HepG2 (cell line): ENCODE measurements around the gene PSKH1. TPM values are rescaled to one million over a fixed set of nuclear protein-coding genes. Genes with fewer than 3 reads are reported as not detected.
A peak's percentile ranks its signal among the peaks of the same experiment; 100 is the strongest.

Experiments used
- BCL3 ChIP-seq: sonication (generic); formaldehyde crosslinking; IDR thresholded peaks from 2 replicates; pipeline ENCODE4 v1.5.1; 2020; ENCODE audit warnings: mild to moderate bottlenecking, missing genetic modification reagents, moderate library complexity
- CREB3 ChIP-seq: sonication (generic); formaldehyde crosslinking; IDR thresholded peaks from 2 replicates; pipeline ENCODE4 v1.5.0; 2020; ENCODE audit warnings: missing genetic modification reagents
- GABPB1 ChIP-seq: IDR thresholded peaks from 2 replicates; pipeline ENCODE4 v1.6.1; 2016; ENCODE audit warnings: mild to moderate bottlenecking, missing genetic modification reagents, moderate library complexity, missing compliant biosample characterization
- GPN1 ChIP-seq: sonication (generic); formaldehyde crosslinking; IDR thresholded peaks from 2 replicates; pipeline ENCODE4 v1.5.1; 2020; ENCODE audit warnings: missing genetic modification reagents, borderline replicate concordance
- HNF4A ChIP-seq: sonication (generic); formaldehyde crosslinking; IDR thresholded peaks from 2 replicates; pipeline ENCODE4 v1.4.0; 2020; ENCODE audit warnings: missing genetic modification reagents
- MAF1 ChIP-seq: sonication (generic); formaldehyde crosslinking; IDR thresholded peaks from 2 replicates; pipeline ENCODE4 v1.5.0; 2020; ENCODE audit warnings: missing genetic modification reagents, borderline replicate concordance
- MAFF ChIP-seq: IDR thresholded peaks from 2 replicates; pipeline ENCODE4 v1.6.1; 2011; ENCODE audit warnings: low read depth, low read length, improper control_type of control experiment
- PREB ChIP-seq: sonication (generic); formaldehyde crosslinking; IDR thresholded peaks from 2 replicates; pipeline ENCODE4 v1.4.0; 2020; ENCODE audit warnings: missing genetic modification reagents
- ZBTB20 ChIP-seq: sonication (generic); formaldehyde crosslinking; IDR thresholded peaks from 2 replicates; pipeline ENCODE4 v1.8.1; 2023; ENCODE audit warnings: missing genetic modification reagents, low read depth, mild to moderate bottlenecking, borderline replicate concordance
- ZBTB37 ChIP-seq: sonication (generic); formaldehyde crosslinking; IDR thresholded peaks from 2 replicates; pipeline ENCODE4 v1.4.0; 2020; ENCODE audit warnings: mild to moderate bottlenecking, missing genetic modification reagents
- ZBTB46 ChIP-seq: sonication (generic); formaldehyde crosslinking; IDR thresholded peaks from 2 replicates; pipeline ENCODE4 v1.4.0; 2020; ENCODE audit warnings: mild to moderate bottlenecking, missing genetic modification reagents, borderline replicate concordance
- ZFAT ChIP-seq: sonication (generic); formaldehyde crosslinking; conservative IDR thresholded peaks from 2 replicates; pipeline ENCODE4 v1.8.1; 2023; ENCODE audit warnings: missing genetic modification reagents, inconsistent platforms
- ZFYVE20 ChIP-seq: sonication (generic); formaldehyde crosslinking; IDR thresholded peaks from 2 replicates; pipeline ENCODE4 v1.8.0; 2023; ENCODE audit warnings: low read depth, mild to moderate bottlenecking, moderate library complexity, missing genetic modification reagents, borderline replicate concordance
- ZMYM4 ChIP-seq: sonication (generic); formaldehyde crosslinking; IDR thresholded peaks from 2 replicates; pipeline ENCODE4 v1.8.1; 2023; ENCODE audit warnings: mild to moderate bottlenecking, missing genetic modification reagents
- ZNF20 ChIP-seq: sonication (generic); formaldehyde crosslinking; IDR thresholded peaks from 2 replicates; pipeline ENCODE4 v1.4.0; 2020; ENCODE audit warnings: mild to moderate bottlenecking, moderate library complexity, missing genetic modification reagents
- ZNF224 ChIP-seq: sonication (generic); formaldehyde crosslinking; IDR thresholded peaks from 2 replicates; pipeline ENCODE4 v1.5.0; 2020; ENCODE audit warnings: mild to moderate bottlenecking, missing genetic modification reagents
- ZNF460 ChIP-seq: sonication (generic); formaldehyde crosslinking; IDR thresholded peaks from 2 replicates; pipeline ENCODE4 v1.5.1; 2020; ENCODE audit warnings: missing genetic modification reagents, mild to moderate bottlenecking, borderline replicate concordance
- ZNF572 ChIP-seq: sonication (generic); formaldehyde crosslinking; IDR thresholded peaks from 2 replicates; pipeline ENCODE4 v1.5.1; 2020; ENCODE audit warnings: mild to moderate bottlenecking, missing genetic modification reagents
- ZNF7 ChIP-seq: IDR thresholded peaks from 2 replicates; pipeline ENCODE4 v1.6.1; 2016; ENCODE audit warnings: missing biosample characterization, missing genetic modification reagents
- ZNF776 ChIP-seq: sonication (generic); formaldehyde crosslinking; IDR thresholded peaks from 2 replicates; pipeline ENCODE4 v1.4.0; 2020; ENCODE audit warnings: mild to moderate bottlenecking, missing genetic modification reagents
- ZNF850 ChIP-seq: sonication (generic); formaldehyde crosslinking; conservative IDR thresholded peaks from 2 replicates; pipeline ENCODE4 v1.9.0; 2021; ENCODE audit warnings: mild to moderate bottlenecking, missing genetic modification reagents
- polyA plus RNA-seq, 8 experiments: library from polyadenylated mRNA; depleted of rRNA in 3 of 8; stranded (reverse) in 7 of 8; unstranded in 1 of 8; fragments of >200 nt; fragmentation: Illumina TruSeq in 4 of 8; extraction: Trizol in 4 of 8; gene quantifications; 2 replicates each; pipeline versions ENCODE4 v1.2.1 to v1.2.3, GENCODE V29; 2011 to 2016; ENCODE audit warnings: low read depth in 4 of 8, missing spikeins in 1 of 8, mixed read lengths in 1 of 8; ENCODE audit not compliant: insufficient read depth in 1 of 8
- total RNA-seq, 5 experiments: library from RNA; depleted of rRNA; stranded (reverse); fragments of >200 nt; fragmentation: Illumina TruSeq; extraction: Trizol; gene quantifications; 2 replicates each; pipeline ENCODE4 v1.2.3, GENCODE V29; 2016; ENCODE audit warnings: low read depth in 1 of 5

The PSKH1 gene
- total and polyA plus RNA-seq, 2 of the 13 experiments (the other 11 are each of a cell fraction or from before 2014, with no cell fraction given), result 8.4 to 19.1 TPM

- no peak for TF ChIP-seq ZBTB46 (CRISPR knock-in tag)
- no peak for TF ChIP-seq BCL3 (CRISPR knock-in tag)
- no peak for TF ChIP-seq ZNF460 (CRISPR knock-in tag)
- TF ChIP-seq ZBTB20 (CRISPR knock-in tag), result no peak
- TF ChIP-seq ZMYM4 (CRISPR knock-in tag), result no peak; the same call in 1 of the 2 replicates
- TF ChIP-seq ZFYVE20 (CRISPR knock-in tag), result 0 out of 2 replicates have a peak, but pooled peaks have one; percentile 30
- no peak for TF ChIP-seq ZNF20 (CRISPR knock-in tag)
- no peak for TF ChIP-seq ZNF224 (CRISPR knock-in tag)
- no peak for TF ChIP-seq PREB (CRISPR knock-in tag)
- TF ChIP-seq ZNF7, result no peak
- TF ChIP-seq ZNF776 (CRISPR knock-in tag), result no peak
- TF ChIP-seq MAFF, result no peak
- peak; percentile 54 for TF ChIP-seq HNF4A (CRISPR knock-in tag)
- peak; percentile 7; the same call in 1 of the 2 replicates for TF ChIP-seq GABPB1
- TF ChIP-seq CREB3, result no peak
- no peak for TF ChIP-seq ZNF572
- TF ChIP-seq ZNF850 (CRISPR knock-in tag), result no peak
- no peak for TF ChIP-seq ZFAT (CRISPR knock-in tag)
- TF ChIP-seq GPN1, result no peak
- no peak for TF ChIP-seq ZBTB37 (CRISPR knock-in tag)
- TF ChIP-seq MAF1 (CRISPR knock-in tag), result no peak
Measured at GRCh38 chr16:67965668-67966548, 72.9 kb downstream of the PSKH1 start (continued).
